Smooth muscle cell of the brain vasculature (primary cell): Measurements from ENCODE around the gene SEC14L2.

Source experiments
- DNase-seq: peaks from one replicate; pipeline ENCODE4 v3.0.0-alpha.2; 2012; ENCODE audit warnings: low read depth, low spot score

The SEC14L2 gene

DNA sequence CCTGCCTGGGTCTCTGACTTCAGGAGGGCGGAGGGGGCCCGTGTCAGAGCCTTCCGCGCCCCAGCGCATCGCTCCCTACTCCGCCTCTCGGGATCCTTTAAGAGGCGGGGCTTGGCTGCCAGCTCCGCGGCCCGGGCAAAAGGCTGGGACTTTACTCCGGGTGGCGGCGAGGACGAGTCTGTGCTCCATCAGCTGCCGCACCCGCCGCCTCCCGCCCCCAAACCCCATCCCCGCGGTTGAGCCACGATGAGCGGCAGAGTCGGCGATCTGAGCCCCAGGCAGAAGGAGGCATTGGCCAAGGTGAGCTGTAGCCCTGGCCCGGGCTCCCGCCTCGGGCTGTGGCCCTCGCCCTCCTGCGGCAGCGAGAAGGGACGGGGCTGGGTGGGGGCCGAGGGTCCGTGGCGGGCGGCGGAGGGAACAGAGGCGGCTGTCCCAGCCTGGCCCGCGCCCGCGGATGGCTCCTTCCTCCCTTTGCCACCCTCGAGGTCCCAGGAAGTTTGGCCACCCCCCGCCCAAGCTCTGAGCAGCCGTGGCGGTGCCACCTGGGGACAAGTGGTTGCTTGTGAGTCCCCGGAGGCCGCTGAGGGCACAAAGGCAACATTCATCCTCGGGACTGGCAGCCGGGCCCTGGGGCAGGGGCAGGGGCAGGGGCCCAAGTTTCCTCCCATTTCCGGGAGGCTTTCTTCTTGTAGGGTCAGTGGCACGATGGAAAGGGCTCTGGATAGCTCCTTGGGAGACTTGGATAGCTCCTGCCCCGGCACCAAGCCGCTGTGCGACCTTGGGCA, at the start of gene SEC14L2:
Gene SEC14L2 (plus strand): TSS at position 148 of the 785 bp plus-strand sequence. CDS start 99 bp downstream, at position 247.
- no peak for DNase-seq

DNA sequence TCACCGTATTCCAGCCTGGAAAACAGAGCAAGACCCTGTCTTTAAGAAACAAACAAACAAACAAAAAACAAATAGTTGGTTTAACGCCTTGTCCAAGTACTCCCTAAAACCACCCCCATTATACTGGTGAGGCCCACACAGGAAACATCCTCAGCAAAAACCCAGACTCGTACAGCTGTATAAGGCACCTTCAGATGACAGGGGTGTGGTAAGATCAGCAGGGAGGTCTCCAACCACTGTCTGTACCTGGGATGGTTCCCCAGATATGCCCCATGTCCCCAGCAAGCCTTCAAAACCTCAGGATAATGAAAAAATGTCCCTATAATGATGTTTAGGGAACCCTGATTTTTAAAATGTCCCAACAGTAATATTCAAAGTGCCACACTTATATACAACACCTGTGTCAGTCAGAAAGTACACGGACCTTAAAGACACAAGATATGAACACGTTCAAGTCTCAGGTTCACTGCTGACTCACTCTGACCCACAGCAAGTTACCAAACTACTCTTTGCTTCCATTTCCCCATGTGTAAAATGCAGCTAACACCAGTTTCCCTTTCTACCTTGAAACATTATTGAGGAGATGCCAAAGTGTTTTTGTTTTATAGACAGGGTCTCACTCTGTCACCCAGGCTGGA, 49.4 kb upstream of the SEC14L2 start:
- DNase-seq, result no peak

DNA sequence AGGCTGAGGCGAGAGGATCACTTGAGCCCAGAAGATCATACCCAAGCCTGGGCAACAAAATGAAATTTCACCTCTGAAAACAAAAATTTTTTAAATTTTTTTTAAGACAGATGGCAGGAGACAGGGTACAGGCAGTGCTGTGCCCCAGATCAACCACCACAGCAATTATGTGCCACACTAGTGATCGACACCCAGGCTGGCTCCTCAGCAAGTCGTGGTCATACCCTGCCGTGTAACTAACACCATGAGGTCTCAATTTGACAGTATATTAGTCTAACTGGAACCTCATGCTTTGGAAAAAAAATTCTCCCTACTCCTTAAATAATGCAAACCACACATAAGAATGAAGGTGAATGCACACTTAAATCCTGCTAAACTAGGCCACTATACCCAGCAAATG, 48.4 kb upstream of the SEC14L2 start:
- no peak for DNase-seq

DNA sequence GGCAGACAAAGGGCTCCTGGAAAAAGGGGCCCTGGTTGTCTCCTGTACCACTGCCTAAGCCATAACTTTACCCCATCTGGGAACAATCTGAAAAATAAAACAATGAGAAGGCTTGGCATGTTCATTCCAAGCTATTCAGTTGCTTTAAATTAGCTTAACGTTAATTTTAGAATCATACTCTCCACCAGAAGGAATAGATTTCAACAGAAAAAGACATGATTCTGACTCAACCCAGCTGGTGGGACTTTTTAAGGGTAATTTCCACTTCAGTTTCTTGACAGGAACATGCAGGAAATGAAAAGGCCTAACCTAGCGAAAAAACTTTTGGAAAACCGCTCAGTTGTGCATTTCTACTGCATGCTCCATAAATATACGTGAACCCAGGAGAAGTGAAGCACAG, 48.0 kb upstream of the SEC14L2 start:
- no peak for DNase-seq

DNA sequence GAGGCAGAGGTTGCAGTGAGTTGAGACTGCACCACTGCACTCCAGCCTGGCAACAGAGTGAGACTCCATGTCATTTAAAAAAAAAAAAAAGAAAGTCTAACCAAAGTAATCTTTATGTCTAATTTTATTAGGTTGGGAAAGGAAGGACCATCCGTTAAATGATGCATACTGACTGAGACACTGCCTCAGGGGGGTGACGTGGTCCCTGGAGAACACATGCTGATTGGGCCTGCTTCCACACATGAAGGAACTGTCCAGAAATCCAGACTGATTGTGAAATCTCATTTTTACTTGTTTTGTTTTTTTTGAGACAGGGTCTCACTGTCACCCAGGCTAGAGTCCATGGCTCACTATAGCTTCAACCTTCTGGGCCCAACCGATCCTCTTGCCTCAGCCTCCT, 45.6 kb upstream of the SEC14L2 start:
- DNase-seq, result no peak

DNA sequence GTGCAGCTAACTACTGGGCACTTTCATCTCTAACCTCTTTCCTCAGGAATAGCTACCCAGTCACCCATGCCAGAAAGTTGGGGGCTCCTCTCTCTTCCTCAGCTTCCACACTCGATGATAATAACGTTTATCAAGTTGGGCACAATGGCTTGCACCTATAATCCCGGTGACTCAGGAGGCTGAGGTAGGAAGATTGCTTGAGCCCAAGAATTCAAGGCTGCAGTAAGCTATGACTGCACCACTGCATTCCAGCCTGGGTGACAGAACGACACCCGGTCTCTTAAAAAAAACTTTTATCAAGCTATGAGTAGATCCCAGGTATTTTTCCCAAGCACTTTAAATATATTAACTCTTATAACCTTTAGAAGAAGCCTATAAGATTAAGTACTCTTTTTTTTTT, 42.2 kb upstream of the SEC14L2 start:
- DNase-seq, result no peak

DNA sequence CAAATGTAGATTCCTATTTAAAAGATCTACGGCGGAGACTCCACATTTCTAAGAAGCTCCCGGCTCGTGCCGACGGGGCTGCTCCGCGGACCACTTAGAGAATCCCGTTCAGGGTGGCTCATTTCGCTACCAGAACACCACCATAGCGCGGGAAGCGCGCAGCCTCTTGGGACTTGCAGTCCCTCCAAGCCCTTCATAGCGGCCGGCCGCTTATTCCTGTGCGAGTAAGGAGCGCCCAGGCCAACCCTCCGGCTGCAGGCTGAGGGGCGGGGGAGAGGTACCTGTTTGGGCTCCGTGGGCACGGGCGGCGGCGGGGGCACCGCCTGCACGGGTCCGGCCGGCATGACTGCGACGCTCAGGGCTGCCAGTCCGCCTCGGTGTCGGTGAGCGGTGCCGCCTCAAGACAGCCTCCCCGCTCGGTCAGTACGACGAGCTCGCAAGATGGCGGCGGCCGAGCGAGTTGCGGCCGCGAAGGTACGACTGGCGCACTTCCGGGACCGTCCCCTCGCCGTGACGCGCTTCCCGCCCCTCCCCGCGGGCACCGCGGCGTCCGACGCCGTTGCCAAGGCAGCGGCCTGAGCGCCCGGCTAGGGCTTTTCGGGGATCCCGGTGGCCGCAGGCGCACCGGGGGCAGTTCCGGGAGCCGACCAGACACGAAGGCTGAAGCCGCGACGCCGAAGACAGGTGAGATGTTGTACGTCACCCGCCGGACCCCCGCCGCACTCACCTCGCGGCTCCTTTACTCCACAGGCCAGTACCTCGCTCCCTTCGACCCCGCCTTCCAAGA, 40.2 kb upstream of the SEC14L2 start, which contains the start of the genes CCDC157 and SF3A1:
Gene CCDC157 (plus strand): TSS at position 559 of the 787 bp plus-strand sequence. CDS start 8,994 bp downstream, outside the sequence.
Gene SF3A1 (minus strand): TSS at position 446 of the 787 bp plus-strand sequence. CDS start 102 bp downstream, at position 344.
- peak; percentile 79 for DNase-seq

DNA sequence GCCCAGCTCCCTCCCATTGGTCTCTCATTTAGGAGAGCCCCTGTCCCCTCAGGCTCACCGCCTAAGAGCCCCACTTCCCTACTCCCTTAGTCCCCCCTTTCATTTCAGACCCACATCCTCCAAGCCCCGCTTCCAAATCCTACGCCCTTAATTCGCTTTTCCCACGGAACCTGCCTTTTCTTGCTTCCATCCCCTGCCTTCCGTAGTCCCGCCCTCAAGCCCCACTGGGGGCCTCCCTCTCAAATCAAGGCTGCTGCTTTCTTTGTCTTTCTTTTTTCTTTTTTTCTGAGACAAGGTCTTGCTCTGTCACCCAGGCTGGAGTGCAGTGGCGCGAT, 39.6 kb upstream of the SEC14L2 start:
- no peak for DNase-seq

DNA sequence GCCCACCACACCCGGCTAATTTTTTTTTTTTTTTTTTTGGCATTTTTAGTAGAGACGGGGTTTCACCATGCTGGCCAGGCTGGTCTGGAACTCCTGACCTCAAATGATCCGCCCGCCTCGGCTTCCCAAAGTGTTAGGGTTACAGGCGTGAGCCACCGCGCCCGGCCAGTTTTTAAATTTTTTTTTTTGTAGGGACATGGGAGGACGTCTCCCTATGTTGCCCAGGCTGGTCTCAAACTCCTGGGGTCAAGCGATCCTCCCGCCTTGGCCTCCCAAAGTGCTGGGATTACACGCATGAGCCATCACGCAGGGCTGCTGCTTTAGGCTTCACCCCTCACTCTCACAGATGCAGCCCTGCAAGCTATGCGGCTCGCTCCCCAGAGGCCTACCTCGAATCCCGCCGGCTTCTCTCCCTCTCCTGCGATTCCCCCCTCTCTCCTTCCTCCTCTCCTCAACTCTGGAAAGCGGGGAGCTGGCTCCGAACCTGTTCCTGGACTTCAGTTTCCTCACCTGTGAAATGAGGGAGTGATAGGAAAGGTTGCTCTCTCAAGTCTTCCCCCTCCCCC, 39.1 kb upstream of the SEC14L2 start:
- no peak for DNase-seq

DNA sequence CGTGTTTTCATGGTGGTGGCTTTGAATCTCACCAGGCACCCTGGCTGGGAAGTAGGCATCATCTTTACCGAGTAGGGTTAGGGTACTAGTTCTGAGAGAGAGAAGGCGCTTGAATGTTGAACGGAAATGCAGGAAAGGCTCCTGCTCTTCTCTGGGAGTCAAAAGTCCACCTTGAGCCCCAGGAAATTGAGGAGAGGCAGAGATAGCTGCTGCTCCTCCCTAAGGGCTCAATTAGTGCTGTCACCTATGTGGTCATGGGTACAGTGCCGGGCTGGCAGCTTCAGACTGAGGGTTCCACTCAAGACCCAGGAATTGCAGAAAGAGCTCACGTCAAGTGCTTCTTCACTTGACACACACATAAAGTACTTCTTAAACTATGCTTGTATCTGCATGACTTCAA, 38.3 kb upstream of the SEC14L2 start:
- no peak for DNase-seq

DNA sequence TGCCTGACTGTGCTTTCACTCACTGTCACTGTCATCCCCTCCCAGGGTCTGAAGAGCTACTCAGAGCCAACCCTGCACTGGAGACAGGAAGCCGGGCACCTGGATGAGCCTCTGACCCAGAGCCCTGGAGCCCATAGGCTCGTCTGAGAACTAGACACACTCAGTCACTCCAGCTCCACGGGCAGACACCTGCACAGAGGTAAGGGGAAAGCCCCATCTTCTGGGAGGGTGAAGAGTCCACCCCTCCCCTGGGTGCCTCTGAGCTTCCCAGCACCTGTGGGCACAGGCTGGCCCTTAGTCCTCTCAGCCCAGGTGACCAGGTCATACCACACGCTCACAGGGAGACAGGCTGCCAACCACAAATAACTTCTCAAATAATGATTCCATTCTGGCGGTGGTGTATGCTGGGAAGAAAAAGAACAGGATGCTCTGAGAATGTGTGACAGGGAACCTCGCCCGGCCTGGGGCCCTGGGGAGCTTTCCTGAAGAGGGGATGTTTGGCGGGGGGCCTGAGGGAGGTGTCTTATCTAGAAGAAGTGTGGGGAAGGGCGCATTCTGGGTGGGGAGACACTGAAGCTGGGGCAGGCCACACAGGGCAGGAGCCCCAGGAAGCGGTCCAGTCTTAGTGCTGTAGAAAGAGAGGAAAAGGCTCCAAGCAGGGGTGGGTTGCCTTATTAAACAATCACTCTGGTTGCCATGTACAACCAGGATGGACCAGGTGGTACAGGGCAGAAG, 34.7 kb upstream of the SEC14L2 start:
- no peak for DNase-seq

DNA sequence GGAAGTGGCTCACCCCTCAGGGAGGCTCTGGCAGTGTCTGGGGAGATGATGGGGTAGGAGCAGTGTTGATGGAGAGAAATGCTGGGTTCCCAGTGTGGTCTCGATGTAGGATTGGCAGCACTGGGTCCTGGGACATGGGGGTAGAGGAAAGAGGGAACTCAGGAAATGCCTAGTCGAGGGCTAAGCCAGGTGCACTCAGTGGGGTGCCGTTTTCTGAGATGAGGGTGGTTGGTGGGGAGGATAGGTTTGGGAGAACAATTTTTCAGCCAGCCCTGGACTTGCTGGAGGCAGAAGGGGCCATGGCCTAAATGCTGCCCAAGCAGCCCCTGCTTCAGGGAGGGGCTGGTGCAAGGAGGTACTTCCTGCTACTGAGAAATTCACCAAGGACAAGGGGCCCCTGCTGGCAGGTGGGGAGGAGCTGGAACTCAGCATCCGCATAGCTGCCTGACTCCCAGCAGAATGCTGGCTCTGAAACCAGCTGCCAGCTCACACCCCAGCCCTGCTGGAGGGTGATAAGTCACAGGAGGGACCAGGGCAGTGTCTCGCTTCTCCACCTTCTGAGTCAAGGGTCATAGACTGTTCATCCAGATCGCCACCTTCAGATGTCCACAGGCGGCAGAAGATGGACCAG, 34.1 kb upstream of the SEC14L2 start:
- DNase-seq, result no peak

DNA sequence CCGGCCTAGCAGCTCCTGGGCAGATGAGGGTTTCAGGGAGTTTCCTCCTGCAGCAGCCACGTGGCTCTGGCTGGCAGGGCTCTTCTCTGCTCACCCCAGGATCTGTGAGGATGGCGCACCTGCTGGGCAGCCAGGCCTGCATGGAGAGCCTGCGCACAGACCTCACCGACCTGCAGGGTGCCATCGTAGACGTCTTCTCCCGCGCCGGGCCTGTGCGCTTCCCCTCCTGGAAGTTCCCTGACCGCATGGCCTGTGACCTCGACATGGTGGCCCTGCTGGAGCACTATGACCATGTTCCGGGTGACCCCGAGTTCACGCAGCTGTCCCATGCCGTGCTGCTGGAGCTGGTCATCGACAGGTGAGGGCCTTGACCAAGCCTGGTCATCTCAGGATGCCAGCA, 30.9 kb upstream of the SEC14L2 start:
- DNase-seq, result no peak

DNA sequence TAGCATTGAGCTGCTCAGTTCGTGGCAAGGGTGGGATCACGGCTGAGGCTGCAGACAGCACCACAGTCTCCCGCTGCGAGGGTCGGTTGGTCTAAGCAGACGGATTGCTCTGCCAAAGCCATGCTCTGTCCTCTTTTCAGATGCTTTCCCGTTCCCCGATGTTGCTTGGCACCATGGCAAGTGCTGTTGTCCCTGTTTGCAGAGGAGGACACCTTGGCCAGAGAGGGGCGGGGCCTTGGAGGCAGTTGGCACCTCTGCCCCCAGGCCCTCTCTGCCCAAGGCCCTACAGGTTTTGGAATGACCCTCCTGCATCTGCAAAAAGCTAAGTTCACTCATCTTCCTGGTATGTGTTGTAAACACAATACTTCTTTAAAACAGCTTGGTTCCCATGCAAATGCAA, 28.4 kb upstream of the SEC14L2 start:
- DNase-seq, result no peak

DNA sequence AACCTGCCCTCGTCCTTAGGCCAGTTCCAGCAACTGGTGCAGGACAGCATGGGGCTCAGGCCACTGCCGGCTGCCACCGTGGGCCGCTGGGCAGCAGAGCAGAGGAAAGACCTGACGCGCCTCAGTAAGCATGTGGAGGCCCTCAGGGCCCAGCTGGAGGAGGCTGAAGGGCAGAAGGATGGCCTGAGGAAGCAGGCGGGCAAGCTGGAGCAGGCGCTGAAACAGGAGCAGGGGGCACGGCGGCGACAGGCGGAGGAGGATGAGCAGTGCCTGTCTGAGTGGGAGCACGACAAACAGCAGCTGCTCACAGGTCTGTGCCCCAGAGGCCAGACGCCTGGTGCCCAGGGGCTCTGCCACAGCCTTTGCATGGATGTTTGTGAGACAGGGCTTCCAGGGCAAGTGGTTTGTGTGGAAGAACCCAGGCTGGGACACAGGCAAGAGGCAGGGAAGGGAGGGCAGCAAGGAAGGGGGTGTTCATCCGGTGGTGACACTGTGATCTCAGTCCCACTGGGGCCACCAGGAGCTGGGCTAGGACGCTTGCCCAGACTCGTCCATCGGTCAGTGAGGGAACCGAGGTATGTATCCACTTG, 26.1 kb upstream of the SEC14L2 start:
- no peak for DNase-seq

DNA sequence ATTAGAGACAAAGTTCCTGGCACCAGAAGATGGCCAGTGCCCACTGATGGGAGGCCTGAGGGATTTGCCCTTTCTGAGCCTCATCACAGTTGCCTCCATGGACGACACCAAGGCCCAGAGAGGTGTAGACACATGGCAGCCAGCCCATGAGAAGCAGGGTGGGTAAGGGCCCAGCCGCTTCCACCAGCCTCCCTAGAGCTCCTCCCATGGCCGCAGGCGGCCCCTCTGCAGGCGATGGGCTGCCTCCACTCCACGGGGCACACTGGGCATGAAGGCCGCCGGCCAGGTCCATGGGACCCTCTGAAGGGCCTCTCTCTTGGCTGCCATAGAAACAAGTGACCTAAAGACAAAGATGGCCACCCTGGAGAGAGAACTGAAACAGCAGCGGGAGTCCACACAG, 25.5 kb upstream of the SEC14L2 start:
- no peak for DNase-seq

DNA sequence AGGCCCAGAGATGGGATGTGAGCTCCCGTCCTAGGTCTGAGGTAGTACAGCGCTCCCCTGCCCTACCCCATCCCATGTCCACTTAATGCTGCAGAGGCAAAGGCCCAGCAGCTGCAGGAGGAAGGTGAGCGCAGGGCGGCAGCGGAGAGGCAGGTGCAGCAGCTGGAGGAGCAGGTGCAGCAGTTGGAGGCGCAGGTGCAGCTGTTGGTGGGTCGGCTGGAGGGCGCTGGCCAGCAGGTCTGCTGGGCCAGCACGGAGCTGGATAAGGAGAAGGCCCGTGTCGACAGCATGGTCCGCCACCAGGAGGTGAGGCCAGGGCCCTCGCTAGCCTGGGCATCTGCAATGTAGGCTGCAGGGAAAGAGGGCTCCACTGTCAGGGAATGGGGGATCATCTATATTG, 24.8 kb upstream of the SEC14L2 start:
- no peak for DNase-seq

DNA sequence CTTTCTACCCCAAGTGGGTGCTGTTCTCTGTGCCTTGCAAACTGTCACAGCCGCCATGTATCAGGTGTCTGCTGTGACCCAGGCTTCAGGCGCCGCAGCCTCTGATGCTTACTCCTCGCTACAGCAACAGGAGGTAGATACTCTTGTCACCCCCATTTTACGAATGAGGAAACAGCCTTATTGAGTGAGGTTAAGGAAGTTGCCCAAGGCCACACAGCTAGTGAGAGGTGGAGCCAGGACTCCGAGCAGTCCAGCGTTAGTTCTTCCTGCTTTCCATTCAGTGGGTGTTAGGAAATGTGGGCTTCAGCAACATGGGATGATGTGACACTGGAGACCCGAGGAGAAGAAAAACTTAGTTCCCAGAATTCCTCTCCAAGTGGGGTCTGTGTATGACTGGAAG, 23.9 kb upstream of the SEC14L2 start:
- no peak for DNase-seq

DNA sequence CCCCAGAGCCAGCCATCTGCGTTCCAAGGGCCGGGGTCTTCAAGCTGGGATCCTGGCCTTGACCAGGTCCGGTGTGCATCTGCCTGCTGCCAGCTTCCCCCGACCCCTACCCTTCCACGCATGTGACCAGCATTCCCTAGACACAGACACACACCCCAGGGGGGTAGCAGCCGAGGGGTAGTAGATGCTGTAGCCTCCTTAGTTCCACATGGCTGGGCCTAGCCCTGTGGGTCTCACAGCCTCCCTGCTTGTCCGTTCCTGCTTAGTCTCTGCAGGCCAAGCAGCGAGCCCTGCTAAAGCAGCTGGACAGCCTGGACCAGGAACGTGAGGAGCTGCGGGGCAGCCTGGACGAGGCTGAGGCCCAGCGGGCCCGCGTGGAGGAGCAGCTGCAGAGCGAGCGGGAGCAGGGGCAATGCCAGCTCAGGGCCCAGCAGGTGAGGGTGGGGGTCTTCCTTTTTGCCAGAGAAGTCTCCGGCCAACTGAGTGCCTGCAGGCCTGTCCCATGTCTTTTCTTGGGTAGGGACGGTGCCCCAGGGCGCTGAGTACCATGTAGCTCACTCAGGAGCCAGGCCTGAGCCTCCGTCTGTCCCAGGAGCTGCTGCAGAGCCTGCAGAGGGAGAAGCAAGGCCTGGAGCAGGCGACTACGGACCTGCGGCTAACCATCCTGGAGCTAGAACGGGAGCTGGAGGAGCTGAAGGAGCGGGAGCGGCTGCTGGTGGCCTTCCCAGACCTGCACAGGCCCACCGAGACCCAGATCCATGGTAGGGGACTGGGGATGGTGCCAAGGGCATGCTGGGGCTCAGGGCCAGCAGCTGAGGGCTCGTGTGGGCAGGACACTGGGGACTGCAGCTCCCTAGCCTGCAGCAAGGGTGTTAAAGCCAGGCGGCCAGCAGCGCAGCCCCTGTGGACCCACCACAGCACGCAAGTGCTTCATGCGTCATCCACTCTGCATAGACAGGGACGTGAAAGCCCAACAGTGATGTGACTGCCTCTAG, 23.2 kb upstream of the SEC14L2 start:
- no peak for DNase-seq
